Activated T-cell treated with anti-CD3 and anti-CD28 coated beads, Interleukin-2, amount 50 U/mL, for 24 hours (primary cell): ENCODE measurements around the gene RNF223.

Experiments
- DNase-seq: peaks from one replicate; pipeline ENCODE4 v3.0.0-alpha.2; 2020
- H3K27ac Mint-ChIP-seq: 2 replicates; pipeline ENCODE4 v1.8.0; 2020; ENCODE audit warnings: mild to moderate bottlenecking, mixed read lengths
- H3K27me3 Mint-ChIP-seq: 2 replicates; pipeline ENCODE4 v1.8.0; 2020; ENCODE audit warnings: mixed read lengths
- H3K36me3 Mint-ChIP-seq: 2 replicates; pipeline ENCODE4 v1.8.0; 2020; ENCODE audit warnings: low read depth, mixed read lengths
- H3K4me1 Mint-ChIP-seq: 2 replicates; pipeline ENCODE4 v1.8.0; 2020; ENCODE audit warnings: low read depth, mixed read lengths
- H3K4me3 Mint-ChIP-seq: 2 replicates; pipeline ENCODE4 v1.8.0; 2020; ENCODE audit warnings: mild to moderate bottlenecking, moderate library complexity, mixed read lengths
- H3K9me3 Mint-ChIP-seq: 2 replicates; pipeline ENCODE4 v1.8.0; 2020; ENCODE audit warnings: mixed read lengths

The RNF223 gene

GRCh38 chr1:1055841-1056736 is 18.0 kb downstream of the RNF223 start:
- Mint-ChIP-seq H3K4me1 (peaks cover 18% of the 10 kb centered on the region), H3K27ac (no peak overlapping the region), H3K27me3 (peaks cover 30% of the 10 kb centered on the region), H3K9me3 (no peaks in the 10 kb centered on the region), H3K4me3 (no peak overlapping the region), H3K36me3 (peaks cover 10% of the 10 kb centered on the region)
- DNase-seq = no peak

GRCh38 chr1:1054971-1055370 is 19.1 kb downstream of the RNF223 start:
- Mint-ChIP-seq H3K27me3 (peaks cover 24% of the 10 kb centered on the region), H3K36me3 (peaks cover 2% of the 10 kb centered on the region), H3K4me3 (no peak overlapping the region), H3K27ac (no peak overlapping the region), H3K4me1 (peaks cover 9% of the 10 kb centered on the region), H3K9me3 (no peaks in the 10 kb centered on the region)
- no peak for DNase-seq

GRCh38 chr1:1054099-1054700 is 19.9 kb downstream of the RNF223 start:
- no peak for DNase-seq
- no peak overlapping the region for H3K27ac Mint-ChIP-seq
- peaks cover 8% of the 10 kb centered on the region for H3K4me1 Mint-ChIP-seq

GRCh38 chr1:1053682-1054081 is 20.4 kb downstream of the RNF223 start:
- Mint-ChIP-seq H3K9me3 (no peaks in the 10 kb centered on the region), H3K4me3 (no peak overlapping the region), H3K36me3 (peaks cover 1% of the 10 kb centered on the region), H3K27ac (no peak overlapping the region), H3K4me1 (peaks cover 5% of the 10 kb centered on the region), H3K27me3 (peaks cover 20% of the 10 kb centered on the region)
- DNase-seq = no peak

More at GRCh38 chr1:1054099-1054700, 19.9 kb downstream of the RNF223 start:
- H3K4me3 Mint-ChIP-seq = no peak overlapping the region
- H3K9me3 Mint-ChIP-seq = no peaks in the 10 kb centered on the region
- H3K27me3 Mint-ChIP-seq = peaks cover 24% of the 10 kb centered on the region
- H3K36me3 Mint-ChIP-seq = peaks cover 1% of the 10 kb centered on the region

GRCh38 chr1:1053022-1053421 is 21.1 kb downstream of the RNF223 start:
- Mint-ChIP-seq H3K36me3 (peaks cover 1% of the 10 kb centered on the region), H3K4me1 (no peaks in the 10 kb centered on the region), H3K4me3 (no peak overlapping the region), H3K9me3 (no peaks in the 10 kb centered on the region), H3K27ac (no peak overlapping the region), H3K27me3 (peaks cover 14% of the 10 kb centered on the region)
- no peak for DNase-seq

GRCh38 chr1:1052003-1052840 is 21.9 kb downstream of the RNF223 start:
- H3K36me3 Mint-ChIP-seq = peaks cover 2% of the 10 kb centered on the region
- no peaks in the 10 kb centered on the region for H3K9me3 Mint-ChIP-seq
- H3K4me1 Mint-ChIP-seq = no peaks in the 10 kb centered on the region
- DNase-seq = no peak
- no peak overlapping the region for H3K4me3 Mint-ChIP-seq
- no peak overlapping the region for H3K27ac Mint-ChIP-seq
- H3K27me3 Mint-ChIP-seq = peaks cover 7% of the 10 kb centered on the region

GRCh38 chr1:1051127-1051810 is 22.8 kb downstream of the RNF223 start:
- Mint-ChIP-seq H3K9me3 (no peaks in the 10 kb centered on the region), H3K27ac (no peak overlapping the region), H3K4me3 (no peak overlapping the region), H3K4me1 (no peaks in the 10 kb centered on the region), H3K27me3 (peaks cover 2% of the 10 kb centered on the region), H3K36me3 (peaks cover 5% of the 10 kb centered on the region)
- no peak for DNase-seq

- no peak overlapping the region for H3K27ac Mint-ChIP-seq
- H3K9me3 Mint-ChIP-seq = no peaks in the 10 kb centered on the region
- no peak for DNase-seq
- no peaks in the 10 kb centered on the region for H3K4me1 Mint-ChIP-seq
- peaks cover 9% of the 10 kb centered on the region for H3K36me3 Mint-ChIP-seq
- H3K4me3 Mint-ChIP-seq = no peak overlapping the region
- no peaks in the 10 kb centered on the region for H3K27me3 Mint-ChIP-seq
Observed at GRCh38 chr1:1050577-1051052, 23.5 kb downstream of the RNF223 start.

GRCh38 chr1:1049318-1050165 is 24.6 kb downstream of the RNF223 start:
- H3K4me1 Mint-ChIP-seq = no peaks in the 10 kb centered on the region
- no peak for DNase-seq
- no peak overlapping the region for H3K4me3 Mint-ChIP-seq
- H3K27me3 Mint-ChIP-seq = no peaks in the 10 kb centered on the region
- H3K9me3 Mint-ChIP-seq = no peaks in the 10 kb centered on the region
- H3K27ac Mint-ChIP-seq = no peak overlapping the region
- H3K36me3 Mint-ChIP-seq = peaks cover 8% of the 10 kb centered on the region

GRCh38 chr1:1048765-1049164 is 25.3 kb downstream of the RNF223 start:
- no peak for DNase-seq
- H3K27me3 Mint-ChIP-seq = no peaks in the 10 kb centered on the region
- H3K4me3 Mint-ChIP-seq = no peak overlapping the region
- H3K36me3 Mint-ChIP-seq = peaks cover 8% of the 10 kb centered on the region
- no peaks in the 10 kb centered on the region for H3K9me3 Mint-ChIP-seq
- H3K4me1 Mint-ChIP-seq = no peaks in the 10 kb centered on the region
- H3K27ac Mint-ChIP-seq = no peak overlapping the region

- no peaks in the 10 kb centered on the region for H3K27me3 Mint-ChIP-seq
- peaks cover 8% of the 10 kb centered on the region for H3K36me3 Mint-ChIP-seq
- H3K4me1 Mint-ChIP-seq = no peaks in the 10 kb centered on the region
- H3K4me3 Mint-ChIP-seq = no peak overlapping the region
- no peaks in the 10 kb centered on the region for H3K9me3 Mint-ChIP-seq
- no peak for DNase-seq
- H3K27ac Mint-ChIP-seq = no peak overlapping the region
Observed at GRCh38 chr1:1047963-1048362, 26.1 kb downstream of the RNF223 start.

- no peak overlapping the region for H3K27ac Mint-ChIP-seq
- peaks cover 8% of the 10 kb centered on the region for H3K36me3 Mint-ChIP-seq
- H3K4me3 Mint-ChIP-seq = no peak overlapping the region
- H3K4me1 Mint-ChIP-seq = no peaks in the 10 kb centered on the region
- no peaks in the 10 kb centered on the region for H3K27me3 Mint-ChIP-seq
- no peak for DNase-seq
- H3K9me3 Mint-ChIP-seq = no peaks in the 10 kb centered on the region
Observed at GRCh38 chr1:1047407-1047806, 26.7 kb downstream of the RNF223 start.

- Mint-ChIP-seq H3K4me3 (no peak overlapping the region), H3K27ac (no peak overlapping the region), H3K4me1 (no peaks in the 10 kb centered on the region), H3K9me3 (no peaks in the 10 kb centered on the region), H3K27me3 (no peaks in the 10 kb centered on the region), H3K36me3 (peaks cover 8% of the 10 kb centered on the region)
- DNase-seq = no peak
Observed at GRCh38 chr1:1046767-1047166, 27.3 kb downstream of the RNF223 start.
